ENCODE results near the gene CCL27.

The CCL27 gene

GRCh38 chr9:34627716-34628655 is 34.5 kb downstream of the CCL27 start:
- DNase-seq (ENCODE audit: low read depth, low spot score) = no peak

GRCh38 chr9:34625186-34625486 is 37.3 kb downstream of the CCL27 start:
- no peak for DNase-seq (ENCODE audit: low read depth, low spot score)

- peak; percentile 70 for DNase-seq (ENCODE audit: low read depth, low spot score)
Measured at GRCh38 chr9:34624475-34625185, 37.8 kb downstream of the CCL27 start.

- DNase-seq (ENCODE audit: low read depth, low spot score) = peak; percentile 25
Measured at GRCh38 chr9:34623374-34624235, 38.9 kb downstream of the CCL27 start.

GRCh38 chr9:34620061-34620994 is 42.1 kb downstream of the CCL27 start, which contains the start of gene DCTN3:
DCTN3 (minus strand) TSS chr9:34620495; CDS start chr9:34620464, 31 bp downstream.
- DNase-seq (ENCODE audit: low read depth, low spot score) = peak; percentile 95

GRCh38 chr9:34615132-34615531 is 47.3 kb downstream of the CCL27 start:
- DNase-seq (ENCODE audit: low read depth, low spot score) = peak; percentile 21

GRCh38 chr9:34612788-34613390 is 49.6 kb downstream of the CCL27 start:
- DNase-seq (ENCODE audit: low read depth, low spot score) = peak; percentile 89
